SW480 (cell line): Measurements from ENCODE around the gene FGF19.
A peak's percentile ranks its signal among the peaks of the same experiment; 100 is the strongest.
"Not testable (repeated sequence)": the region's sequence is repeated elsewhere in the genome, so short reads cannot be mapped to it uniquely, and the experiment has no call there.

Experiments used
- DNase-seq: peaks from one replicate; pipeline ENCODE4 v3.0.0-alpha.2; 2016; ENCODE audit warnings: low spot score

The FGF19 gene

DNA sequence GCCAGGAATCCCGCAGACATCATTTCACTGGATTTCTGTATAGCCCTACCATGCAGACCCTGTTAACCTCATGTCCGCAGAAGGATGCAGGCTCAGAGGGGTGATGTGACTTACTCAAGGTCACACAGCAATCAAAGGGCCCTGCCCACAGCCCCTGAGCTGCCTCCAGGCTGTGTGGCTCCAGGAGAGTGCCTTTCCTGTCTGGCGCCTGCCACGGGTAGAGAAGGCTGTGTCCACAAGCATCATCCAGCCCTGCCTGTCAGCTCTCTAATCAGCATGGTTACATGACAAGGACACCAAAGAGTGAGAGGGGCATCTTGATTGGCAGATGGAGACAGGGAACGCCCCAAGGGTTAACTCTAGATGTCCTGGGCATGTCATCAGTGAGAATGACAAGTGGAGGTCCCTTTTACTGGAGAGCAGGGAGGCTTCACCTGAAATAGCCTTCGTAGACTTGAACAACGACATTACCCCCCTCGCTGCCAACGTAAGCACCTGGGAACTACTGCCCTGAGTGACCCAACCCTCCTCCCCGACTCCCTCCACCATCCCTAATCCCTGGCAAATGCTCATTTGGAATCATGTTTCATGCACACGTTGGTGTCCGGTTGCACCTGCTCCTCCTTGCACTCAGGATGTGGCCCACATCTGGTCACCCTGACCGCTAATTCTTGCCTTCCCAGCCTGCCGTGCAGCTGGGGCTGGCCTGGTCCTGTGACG is 6.9 kb downstream of the FGF19 start:
- peak; percentile 91 for DNase-seq

- DNase-seq = not testable (repeated sequence)
Observed at GRCh38 chr11:69695995-69696394, 7.8 kb downstream of the FGF19 start.

DNA sequence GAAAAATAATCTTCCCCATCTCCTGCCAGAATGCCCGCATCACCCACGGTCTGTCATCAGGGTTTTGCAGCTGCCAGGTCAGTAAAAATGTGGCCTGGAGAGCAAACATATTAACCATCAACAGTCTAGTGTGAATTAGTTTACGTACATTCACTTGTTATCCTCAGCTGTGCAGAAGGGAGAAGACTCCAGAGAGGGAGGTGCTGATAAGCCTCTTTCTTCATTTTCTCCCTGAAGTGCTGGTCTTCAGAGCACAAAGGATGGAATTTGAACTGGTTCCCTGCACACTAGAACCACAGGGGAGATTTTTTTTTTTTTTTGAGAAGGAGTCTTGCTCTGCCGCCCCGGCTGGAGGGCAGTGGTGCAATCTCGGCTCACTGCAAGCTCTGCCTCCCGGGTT is 8.2 kb downstream of the FGF19 start:
- no peak for DNase-seq

- DNase-seq = no peak
Observed at GRCh38 chr11:69694781-69695180, 9.0 kb downstream of the FGF19 start.

GRCh38 chr11:69692422-69692821 is 11.4 kb downstream of the FGF19 start:
- DNase-seq = no peak

DNA sequence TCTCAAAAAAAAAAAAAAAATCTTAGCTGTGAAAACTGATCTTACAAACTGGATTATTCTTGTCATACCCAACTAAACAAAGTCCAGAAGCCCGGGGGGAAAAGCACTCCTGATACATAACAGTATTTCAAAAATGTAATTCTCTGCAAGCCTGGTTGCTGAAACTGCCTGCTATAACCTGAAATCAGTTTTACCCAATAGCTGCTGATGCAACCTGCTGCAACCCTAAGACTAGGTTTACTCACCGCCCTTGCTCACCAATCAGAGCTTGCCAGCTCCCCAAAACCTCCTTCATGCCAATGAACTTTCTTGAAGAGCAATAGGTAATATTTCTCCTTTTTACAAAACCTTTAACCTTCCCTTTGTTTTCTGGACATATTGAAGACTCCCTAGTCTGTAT is 12.4 kb downstream of the FGF19 start:
- peak; percentile 66 for DNase-seq

DNA sequence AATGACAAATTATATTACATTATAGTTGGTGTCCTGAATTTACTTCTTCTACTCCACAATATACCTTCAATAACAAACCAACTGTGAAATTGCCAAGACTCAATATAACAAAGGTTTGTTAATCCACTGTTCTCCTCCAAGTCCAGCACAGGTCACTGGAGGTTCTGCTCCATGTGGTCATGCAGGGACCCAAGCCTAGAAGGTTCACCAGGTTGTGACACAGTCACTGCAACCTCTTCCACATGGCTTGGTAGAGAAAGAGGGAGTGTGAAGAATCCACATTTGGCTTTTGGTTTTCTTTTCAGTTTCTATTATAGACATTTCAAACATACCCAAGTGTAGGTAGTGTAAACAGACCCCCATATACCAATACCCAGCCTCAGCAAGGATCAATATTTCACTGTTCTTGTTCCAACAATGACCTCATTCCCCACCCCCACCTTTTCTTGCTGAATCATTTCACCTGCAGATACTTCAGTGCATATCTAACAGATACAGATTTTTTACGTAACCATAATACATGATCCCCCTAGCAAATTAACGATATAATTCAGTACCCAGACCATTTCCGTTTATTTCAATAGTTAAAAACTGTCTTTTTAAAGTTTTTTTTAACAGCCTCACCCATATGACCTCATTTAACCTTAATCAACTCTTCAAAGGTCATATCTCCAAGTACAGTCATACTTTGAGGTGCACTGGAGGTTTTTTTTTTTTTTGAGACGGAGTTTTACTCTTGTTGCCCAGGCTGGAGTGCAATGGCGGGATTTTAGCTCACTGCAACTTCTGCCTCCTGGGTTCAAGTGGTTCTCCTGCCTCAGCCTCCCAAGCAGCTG is 14.1 kb downstream of the FGF19 start:
- no peak for DNase-seq

DNA sequence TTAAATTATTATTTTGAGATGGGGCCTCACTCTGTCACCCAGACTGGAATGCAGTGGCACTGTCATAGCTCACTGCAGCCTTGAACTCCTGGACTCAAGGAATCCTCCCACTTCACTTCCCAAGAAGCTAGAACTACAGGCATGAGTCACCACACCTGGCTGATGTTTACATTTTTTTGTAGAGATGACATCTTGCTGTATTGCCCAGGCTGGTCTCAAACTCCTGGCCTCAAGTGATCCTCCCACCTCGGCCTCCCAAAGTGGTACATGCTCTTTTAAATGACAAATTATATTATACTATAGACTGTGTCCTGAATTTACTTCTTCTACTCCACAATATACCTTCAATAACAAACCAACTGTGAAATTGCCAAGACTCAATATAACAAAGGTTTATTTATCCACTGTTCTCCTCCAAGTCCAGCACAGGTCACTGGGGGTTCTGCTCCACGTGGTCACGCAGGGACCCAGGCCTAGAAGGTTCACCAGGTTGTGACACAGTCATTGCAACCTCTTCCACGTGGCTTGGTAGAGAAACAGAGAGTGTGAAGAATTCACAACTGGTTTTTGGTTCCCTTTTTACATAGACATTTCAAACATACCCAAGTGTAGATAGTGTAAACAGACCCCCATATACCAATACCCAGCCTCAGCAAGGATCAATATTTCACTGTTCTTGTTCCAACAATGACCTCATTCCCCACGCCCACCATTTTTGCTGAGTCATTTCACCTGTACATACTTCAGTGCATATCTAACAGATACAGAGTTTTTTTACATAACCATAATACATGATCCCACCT is 15.7 kb downstream of the FGF19 start:
- DNase-seq = peak; percentile 71

- no peak for DNase-seq
Observed at GRCh38 chr11:69686856-69687255, 17.0 kb downstream of the FGF19 start.

DNA sequence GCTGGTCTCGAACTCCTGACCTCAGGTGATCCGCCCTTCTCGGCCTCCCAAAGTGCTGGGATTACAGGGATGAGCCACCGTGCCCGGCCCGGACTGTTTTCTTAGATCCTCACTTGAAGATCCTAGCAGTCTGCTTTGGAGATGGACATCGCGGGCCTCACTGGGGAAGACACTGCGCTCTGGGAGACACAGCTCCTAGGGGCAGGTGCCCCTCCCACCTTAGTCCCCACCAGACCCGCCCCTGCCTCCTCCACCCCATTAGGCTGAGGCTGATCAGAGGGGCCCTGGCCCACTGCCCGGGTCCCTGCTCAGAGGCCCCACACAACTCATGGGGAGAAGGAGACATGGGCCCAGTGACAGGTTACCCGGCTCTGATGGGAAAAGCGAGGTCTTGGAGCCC is 17.4 kb downstream of the FGF19 start:
- no peak for DNase-seq

DNA sequence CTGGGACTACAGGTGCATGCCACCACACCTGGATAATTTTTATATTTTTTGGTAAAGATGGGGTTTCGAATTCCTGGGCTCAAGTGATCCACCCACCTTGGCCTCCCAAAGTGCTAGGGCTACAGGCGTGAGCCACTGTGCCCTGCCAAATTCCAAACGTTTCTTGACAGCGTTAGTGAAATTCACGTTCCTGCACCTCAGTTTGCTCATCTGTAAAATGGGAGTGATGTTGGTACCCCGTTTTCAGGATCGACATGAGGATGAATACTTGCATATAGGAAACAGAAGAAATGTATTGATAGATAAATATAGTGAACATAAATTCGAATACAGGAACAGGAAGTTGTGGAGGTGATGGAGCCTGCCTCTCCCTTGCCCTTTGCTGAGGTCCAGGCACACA is 18.5 kb downstream of the FGF19 start:
- no peak for DNase-seq

GRCh38 chr11:69684651-69685050 is 19.2 kb downstream of the FGF19 start:
- no peak for DNase-seq

- peak; percentile 52 for DNase-seq
Observed at GRCh38 chr11:69683764-69684333, 20.0 kb downstream of the FGF19 start.

GRCh38 chr11:69682681-69683326 is 21.0 kb downstream of the FGF19 start:
- no peak for DNase-seq

DNA sequence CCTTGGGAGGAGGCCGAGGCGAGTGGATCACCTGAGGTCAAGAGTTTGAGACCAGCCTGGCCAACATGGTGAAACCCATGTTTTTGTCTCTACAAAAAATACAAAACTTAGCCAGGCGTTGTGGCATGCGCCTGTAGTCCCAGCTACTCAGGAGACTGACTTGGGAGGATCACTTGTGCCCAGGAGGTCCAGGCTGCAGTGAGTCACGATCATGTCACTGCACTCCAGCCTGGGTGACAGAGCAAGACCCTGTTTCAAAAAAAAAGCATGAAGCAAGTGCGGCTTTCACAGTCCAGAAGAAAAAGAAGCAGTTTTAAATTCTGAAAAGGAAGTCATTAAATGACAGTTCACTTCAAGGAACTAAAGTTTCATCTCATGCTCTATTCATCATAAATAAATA is 21.6 kb downstream of the FGF19 start:
- DNase-seq = no peak

DNA sequence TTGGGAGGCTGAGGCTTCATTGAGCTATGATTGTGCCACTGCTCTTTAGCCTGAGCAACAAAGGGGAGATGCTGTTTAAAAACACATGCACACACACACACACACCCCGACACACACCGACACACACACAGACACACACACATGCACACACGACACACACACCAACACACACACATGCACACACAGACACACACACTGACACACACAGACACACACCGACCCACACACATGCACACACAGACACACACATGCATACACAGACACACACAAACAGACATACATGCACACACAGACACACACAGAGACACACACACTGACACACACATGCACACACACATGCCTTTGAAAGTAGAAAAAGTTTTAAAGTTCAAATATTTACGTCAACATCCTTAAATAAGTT is 23.1 kb downstream of the FGF19 start:
- DNase-seq = no peak

DNA sequence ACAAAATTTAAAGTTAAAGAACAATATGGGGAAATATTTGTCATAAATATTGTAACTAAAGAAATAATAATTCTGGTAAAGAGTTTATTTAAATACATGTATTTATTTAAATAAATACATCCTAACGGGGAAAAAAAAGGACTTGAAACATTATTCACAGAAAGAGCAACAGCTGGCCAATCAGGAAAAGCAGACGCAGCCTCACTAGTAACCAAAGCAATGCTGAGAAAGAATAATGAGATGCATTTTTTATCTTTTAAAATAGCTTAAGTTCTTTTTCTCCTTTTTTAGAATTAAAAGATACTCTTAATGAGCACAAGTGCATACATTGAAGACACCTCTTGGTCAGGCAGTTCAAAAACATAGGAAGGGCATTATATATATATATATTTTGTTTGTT is 26.1 kb downstream of the FGF19 start:
- no peak for DNase-seq

GRCh38 chr11:69674886-69675714 is 28.7 kb downstream of the FGF19 start, which contains the start of gene LTO1:
Gene LTO1, minus strand, starts transcription at chr11:69675353. Its CDS starts 114 bp downstream, at chr11:69675239.
- DNase-seq = peak; percentile 95

DNA sequence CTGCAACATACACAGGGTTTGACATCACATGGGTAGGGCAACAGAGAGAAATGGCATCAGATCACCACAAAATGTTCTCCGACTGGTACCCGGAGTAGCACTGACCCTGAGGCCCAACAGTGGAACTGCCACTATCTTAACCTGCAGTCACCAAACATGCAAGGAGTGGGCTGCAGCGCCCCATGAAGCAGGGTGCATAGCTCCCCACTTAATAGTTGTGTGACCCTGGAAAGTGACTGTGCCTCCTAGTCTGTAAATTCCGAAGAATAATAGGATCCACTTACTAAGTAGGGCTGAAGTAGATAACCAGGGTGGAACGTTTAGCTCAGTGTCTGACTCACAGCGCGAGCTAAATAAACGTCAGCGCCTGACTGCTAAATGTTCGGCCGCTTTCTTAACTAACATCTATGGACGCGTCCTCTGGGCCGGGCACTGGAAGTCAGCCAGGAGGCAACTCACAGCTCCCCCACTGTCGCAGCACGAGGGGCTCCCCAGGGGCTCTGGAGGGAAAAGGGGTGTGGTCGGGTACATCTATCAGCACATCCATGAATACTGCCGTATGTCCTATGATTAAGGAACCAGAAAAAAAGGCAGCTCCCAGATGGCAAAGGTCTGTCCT is 29.4 kb downstream of the FGF19 start:
- DNase-seq = no peak

DNA sequence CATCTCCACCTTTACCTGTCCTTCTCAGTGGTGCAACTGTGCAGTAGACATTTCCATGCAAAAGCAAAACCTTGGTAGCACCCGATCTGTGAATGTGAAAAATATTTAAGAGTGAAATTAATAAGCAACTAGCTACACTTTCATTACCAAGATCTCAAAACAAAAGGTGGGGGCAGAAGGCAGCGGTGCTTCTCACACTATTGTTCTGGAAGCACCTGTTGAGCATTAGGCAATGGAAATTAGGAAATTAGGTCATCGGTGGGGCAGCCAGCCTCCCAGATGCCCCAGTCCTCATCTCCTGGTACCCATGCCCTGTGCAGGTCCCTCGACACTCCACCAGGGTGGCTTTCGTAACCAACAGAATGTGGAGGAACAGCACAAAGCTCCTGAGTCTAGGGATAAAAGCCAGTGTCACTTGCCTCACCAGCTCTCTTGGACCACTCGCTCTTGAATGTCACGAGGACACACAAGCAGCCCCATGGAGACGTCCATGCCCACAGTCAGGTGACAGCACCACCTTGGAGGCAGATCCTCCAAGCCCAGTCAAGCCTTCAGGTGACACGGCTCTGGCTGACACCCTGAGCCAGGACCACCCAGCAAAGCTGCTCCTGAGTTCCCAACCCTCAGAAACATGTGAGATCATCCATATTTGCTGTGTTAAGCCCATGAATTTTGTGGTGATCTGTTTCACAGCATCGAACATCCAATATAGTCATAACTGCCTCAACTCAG is 31.9 kb downstream of the FGF19 start:
- DNase-seq = no peak
